Limb (tissue), 2 donors: ENCODE results near the gene TSPAN7.

Experiments
- DNase-seq, 2 donors: peaks; one replicate each; pipeline ENCODE4 v3.0.0-alpha.2; 2016; ENCODE audit errors: extremely low spot score in 2 of 2

Gene TSPAN7

GRCh38 chrX:38679695-38680094, 118.4 kb downstream of the TSPAN7 start:
- no peak for DNase-seq

- DNase-seq: no peak
Measured at GRCh38 chrX:38682095-38682494, 120.8 kb downstream of the TSPAN7 start.

- DNase-seq: no peak
Measured at GRCh38 chrX:38692961-38693360, 131.6 kb downstream of the TSPAN7 start.

- no peak for DNase-seq
Measured at GRCh38 chrX:38694394-38694793, 133.1 kb downstream of the TSPAN7 start.

GRCh38 chrX:38697461-38697860, 136.1 kb downstream of the TSPAN7 start:
- no peak for DNase-seq

GRCh38 chrX:38699121-38699520, 137.8 kb downstream of the TSPAN7 start:
- DNase-seq: no peak

DNA sequence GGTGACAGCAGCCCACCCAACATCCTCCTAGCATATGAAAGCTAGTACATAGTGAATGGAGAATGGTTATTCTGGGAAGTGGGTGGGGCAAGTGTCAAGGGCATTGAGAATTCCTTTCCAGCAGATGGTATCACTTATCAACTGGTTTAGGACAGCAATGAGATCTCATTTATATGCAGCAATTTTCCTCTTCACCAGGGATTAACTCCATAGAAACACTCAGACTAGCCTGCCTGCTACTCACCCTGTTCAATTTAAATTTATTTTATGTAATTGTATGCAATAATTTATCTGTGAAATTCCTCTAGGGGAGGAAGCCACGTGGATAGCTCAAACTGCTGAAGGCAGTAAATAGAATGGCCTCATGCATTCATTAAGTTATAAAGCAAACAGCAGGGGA, 138.4 kb downstream of the TSPAN7 start:
- no peak for DNase-seq

- DNase-seq: no peak
Measured at GRCh38 chrX:38701073-38701472, 139.7 kb downstream of the TSPAN7 start.

GRCh38 chrX:38704146-38704882, 143.0 kb downstream of the TSPAN7 start:
- DNase-seq: no peak

GRCh38 chrX:38717871-38718270, 156.5 kb downstream of the TSPAN7 start:
- DNase-seq: no peak

DNA sequence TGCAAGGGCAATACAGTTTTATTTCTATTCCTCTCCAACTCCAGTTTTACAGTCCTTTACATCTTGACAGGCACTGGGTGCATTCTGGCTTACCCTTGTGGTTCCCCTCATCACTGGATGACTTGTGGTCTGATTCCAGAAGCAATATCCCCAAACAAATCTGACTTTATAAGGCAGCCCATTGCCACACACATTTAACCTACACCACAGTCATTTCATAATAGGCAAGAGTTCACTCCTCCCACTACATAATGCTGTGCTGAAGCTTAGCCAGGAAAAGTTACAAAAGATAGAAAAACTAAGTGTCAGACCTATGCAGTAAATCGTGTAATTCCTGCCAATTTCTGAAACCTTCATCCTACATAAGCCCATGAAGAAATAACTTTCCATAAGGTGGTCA, 157.0 kb downstream of the TSPAN7 start:
- no peak for DNase-seq

- no peak for DNase-seq
Measured at GRCh38 chrX:38726612-38727011, 165.3 kb downstream of the TSPAN7 start.

GRCh38 chrX:38727668-38728067, 166.3 kb downstream of the TSPAN7 start:
- DNase-seq: no peak

DNA sequence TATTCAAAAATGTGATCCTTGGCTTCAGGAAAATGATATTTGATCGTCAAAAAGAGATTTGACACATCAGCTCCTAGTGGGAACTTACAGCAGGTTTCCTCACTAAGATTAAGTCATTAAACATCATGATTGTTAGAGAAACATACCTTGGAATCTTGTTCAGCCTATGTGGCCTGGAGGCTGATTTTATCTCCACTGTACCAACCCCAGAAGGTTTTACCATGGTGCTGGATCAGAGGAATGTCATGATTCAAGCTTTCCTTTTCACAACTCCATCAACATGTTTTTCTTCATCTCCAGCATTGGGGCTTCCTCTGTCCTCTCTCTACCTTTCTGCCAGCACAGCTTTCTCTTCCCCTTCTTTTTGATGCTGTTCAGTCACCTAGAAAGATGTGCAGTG, 171.5 kb downstream of the TSPAN7 start:
- no peak for DNase-seq
